ENCODE data around the gene GPD2. TPM values are rescaled to one million over a fixed set of nuclear protein-coding genes. Genes with fewer than 3 reads are reported as not detected.

The GPD2 gene
- polyA plus RNA-seq, 1 experiment, result 20.7 TPM

DNA sequence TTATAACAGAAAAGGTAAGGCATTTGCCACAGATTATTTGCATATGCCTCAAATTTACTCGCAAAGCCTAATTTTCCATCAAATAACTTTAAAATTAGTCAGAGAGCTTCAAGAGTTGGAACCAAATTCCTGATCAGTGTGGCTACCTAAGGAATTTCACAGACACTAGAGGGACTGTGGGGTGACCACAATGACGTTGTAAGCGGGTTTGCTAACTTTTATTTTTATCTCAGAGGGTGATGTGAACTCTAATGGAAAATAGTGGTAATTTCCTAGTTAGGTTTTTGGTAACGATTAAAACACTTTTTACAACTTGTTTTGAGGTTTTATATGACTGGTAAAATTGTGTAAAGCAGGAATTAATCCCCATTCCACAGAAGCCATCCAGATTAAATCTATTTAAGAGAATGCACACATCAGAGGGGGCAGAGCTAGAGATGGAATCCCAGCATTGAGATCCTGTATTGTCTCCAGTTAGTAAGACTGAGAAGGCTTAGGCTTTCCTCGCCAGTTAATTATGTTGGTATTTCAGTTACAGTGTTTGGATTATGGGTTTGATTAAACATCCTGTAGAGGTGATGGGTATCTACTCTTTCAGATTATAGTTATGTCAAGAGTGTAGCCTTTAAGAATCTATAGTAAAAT lies 129.0 kb downstream of the GPD2 start:
- Histone ChIP-seq H3K9me3 (ENCODE audit: control insufficient read depth, insufficient read depth, low read length) (no peaks in the 10 kb centered on the region), H3K4me3 (ENCODE audit: low read depth, low read length) (no peak overlapping the region), H3K27me3 (ENCODE audit: control insufficient read depth, insufficient read depth, low read length) (no peaks in the 10 kb centered on the region), H3K27ac (ENCODE audit: low read depth, low read length) (no peak overlapping the region)
- POLR2A ChIA-PET, result interaction anchor here (0.6 kb wide), 1 partner anchor 229 kb away, joined by 3 read pairs; no protein-coding TSS in a partner anchor
- TF ChIP-seq CTCF (IDR thresholded peaks at IDR 0.05; ENCODE audit: low read depth, low read length), result no peak
- CTCF ChIA-PET, result interaction anchor here (2.0 kb wide), 1 partner anchor 230 kb away, joined by 11 read pairs; no protein-coding TSS in a partner anchor
- peak; percentile 27 for DNase-seq (ENCODE audit: low read depth, low spot score)

DNA sequence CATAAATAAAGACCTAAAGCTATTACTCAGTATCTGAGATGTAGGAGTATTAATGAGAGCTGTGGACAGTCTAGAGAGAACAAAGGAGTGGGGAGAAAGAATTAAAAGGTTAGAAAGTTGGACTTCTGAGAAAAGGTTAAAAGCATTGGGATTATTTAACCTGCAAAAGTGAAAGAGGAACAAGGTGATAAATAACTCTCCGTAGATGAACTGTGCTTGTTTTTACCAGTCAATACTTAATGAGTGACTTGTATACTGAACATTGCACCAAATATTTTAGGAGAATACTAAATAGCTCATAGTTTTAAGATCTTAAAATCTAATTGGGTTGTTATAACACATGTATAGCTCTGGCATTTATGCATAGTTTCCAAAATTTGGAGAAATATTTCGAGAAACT lies 137.5 kb downstream of the GPD2 start:
- Histone ChIP-seq H3K4me3 (ENCODE audit: low read depth, low read length) (no peak overlapping the region), H3K27me3 (ENCODE audit: control insufficient read depth, insufficient read depth, low read length) (no peaks in the 10 kb centered on the region), H3K9me3 (ENCODE audit: control insufficient read depth, insufficient read depth, low read length) (no peaks in the 10 kb centered on the region), H3K27ac (ENCODE audit: low read depth, low read length) (no peak overlapping the region)
- TF ChIP-seq CTCF (IDR thresholded peaks at IDR 0.05; ENCODE audit: low read depth, low read length), result no peak
- no peak for DNase-seq (ENCODE audit: low read depth, low spot score)
- POLR2A ChIA-PET, result no interaction called here
- CTCF ChIA-PET, result interaction anchor here (2.4 kb wide), 1 partner anchor 239 kb away, joined by 8 read pairs; no protein-coding TSS in a partner anchor

DNA sequence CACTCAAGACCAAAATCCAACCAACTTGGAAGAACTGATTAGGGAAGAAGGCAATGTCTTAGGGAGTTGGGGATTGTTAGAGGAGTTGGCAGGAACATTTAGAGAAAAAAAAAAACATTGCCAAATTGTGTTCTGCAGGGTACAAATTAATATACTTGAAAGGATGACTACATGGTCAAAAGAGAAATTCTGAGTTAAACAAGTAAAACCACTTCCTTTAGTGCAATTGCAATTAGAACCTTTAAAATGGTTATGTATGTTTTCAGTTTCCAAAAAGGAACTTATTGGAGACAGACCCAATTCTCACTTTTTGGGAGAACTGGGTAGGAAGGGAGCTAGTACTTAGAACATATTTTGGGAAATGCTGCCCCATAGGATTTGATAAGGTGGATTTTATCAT lies 137.9 kb downstream of the GPD2 start:
- ChIA-PET POLR2A (no interaction called here), CTCF (interaction anchor here (1.3 to 2.4 kb wide), 2 partner anchors 15 to 239 kb away, joined by 3 to 8 read pairs; no protein-coding TSS in a partner anchor)
- H3K4me3 ChIP-seq (ENCODE audit: low read depth, low read length), result no peak overlapping the region
- no peak for TF ChIP-seq CTCF (IDR thresholded peaks at IDR 0.05; ENCODE audit: low read depth, low read length)
- DNase-seq (ENCODE audit: low read depth, low spot score), result no peak
- no peaks in the 10 kb centered on the region for H3K27me3 ChIP-seq (ENCODE audit: control insufficient read depth, insufficient read depth, low read length)
- no peaks in the 10 kb centered on the region for H3K9me3 ChIP-seq (ENCODE audit: control insufficient read depth, insufficient read depth, low read length)
- H3K27ac ChIP-seq (ENCODE audit: low read depth, low read length), result no peak overlapping the region

- ChIA-PET POLR2A (no interaction called here), CTCF (no interaction called here)
- no peak for TF ChIP-seq CTCF (IDR thresholded peaks at IDR 0.05; ENCODE audit: low read depth, low read length)
- no peak overlapping the region for H3K4me3 ChIP-seq (ENCODE audit: low read depth, low read length)
- no peaks in the 10 kb centered on the region for H3K27me3 ChIP-seq (ENCODE audit: control insufficient read depth, insufficient read depth, low read length)
- DNase-seq (ENCODE audit: low read depth, low spot score), result no peak
- no peak overlapping the region for H3K27ac ChIP-seq (ENCODE audit: low read depth, low read length)
- no peaks in the 10 kb centered on the region for H3K9me3 ChIP-seq (ENCODE audit: control insufficient read depth, insufficient read depth, low read length)
Observed at GRCh38 chr2:156576005-156576404, 139.8 kb downstream of the GPD2 start.

GRCh38 chr2:156580501-156580900 lies 144.3 kb downstream of the GPD2 start:
- no peaks in the 10 kb centered on the region for H3K27me3 ChIP-seq (ENCODE audit: control insufficient read depth, insufficient read depth, low read length)
- ChIA-PET POLR2A (no interaction called here), CTCF (no interaction called here)
- H3K4me3 ChIP-seq (ENCODE audit: low read depth, low read length), result no peak overlapping the region
- no peak for DNase-seq (ENCODE audit: low read depth, low spot score)
- H3K9me3 ChIP-seq (ENCODE audit: control insufficient read depth, insufficient read depth, low read length), result no peaks in the 10 kb centered on the region
- no peak overlapping the region for H3K27ac ChIP-seq (ENCODE audit: low read depth, low read length)
- TF ChIP-seq CTCF (IDR thresholded peaks at IDR 0.05; ENCODE audit: low read depth, low read length), result no peak

Data from AG04450 (cell line).